HK-2 (cell line): Measurements from ENCODE around the gene HAGH.

ENCODE experiments used
- DNase-seq: peaks from one replicate; pipeline ENCODE4 v3.0.0-alpha.2; 2018; ENCODE audit not compliant: unreplicated experiment

The HAGH gene

DNA sequence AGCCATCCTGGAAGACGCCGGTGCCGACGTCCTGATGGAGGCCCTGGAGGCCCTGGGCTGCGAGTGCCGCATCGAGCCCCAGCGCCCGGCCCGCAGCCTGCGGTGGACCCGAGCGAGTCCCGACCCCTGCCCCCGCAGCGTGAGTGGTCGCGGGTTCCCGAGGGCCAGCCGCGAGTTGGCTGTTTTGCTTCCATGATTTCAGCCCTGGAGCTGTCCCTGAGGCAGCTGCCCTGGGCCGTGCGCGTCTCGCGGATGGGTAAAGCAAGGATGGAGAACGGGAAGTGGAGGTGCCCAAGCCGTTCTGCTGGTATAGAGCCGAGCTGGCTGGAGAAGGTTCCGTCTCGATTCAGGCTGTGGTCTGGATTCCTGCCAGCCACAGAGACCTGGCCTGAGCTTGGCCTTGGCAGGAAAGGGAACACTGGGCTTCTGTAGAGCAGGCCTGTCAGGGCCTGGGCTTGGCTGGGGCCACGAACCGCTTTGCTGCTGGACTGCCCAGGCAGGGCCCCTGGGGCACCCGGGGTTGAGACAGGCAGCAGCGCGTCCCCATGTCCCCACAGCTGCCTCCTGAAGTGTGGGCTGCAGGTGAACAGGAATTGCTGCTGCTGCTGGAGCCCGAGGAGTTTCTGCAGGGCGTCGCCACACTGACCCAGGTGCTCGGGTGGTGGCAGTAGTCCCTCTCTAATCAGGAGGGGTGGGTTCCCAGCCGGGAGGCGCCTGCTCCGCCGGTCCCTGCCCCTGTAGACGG, 52.8 kb downstream of the HAGH start:
- peak; percentile 40 for DNase-seq

DNA sequence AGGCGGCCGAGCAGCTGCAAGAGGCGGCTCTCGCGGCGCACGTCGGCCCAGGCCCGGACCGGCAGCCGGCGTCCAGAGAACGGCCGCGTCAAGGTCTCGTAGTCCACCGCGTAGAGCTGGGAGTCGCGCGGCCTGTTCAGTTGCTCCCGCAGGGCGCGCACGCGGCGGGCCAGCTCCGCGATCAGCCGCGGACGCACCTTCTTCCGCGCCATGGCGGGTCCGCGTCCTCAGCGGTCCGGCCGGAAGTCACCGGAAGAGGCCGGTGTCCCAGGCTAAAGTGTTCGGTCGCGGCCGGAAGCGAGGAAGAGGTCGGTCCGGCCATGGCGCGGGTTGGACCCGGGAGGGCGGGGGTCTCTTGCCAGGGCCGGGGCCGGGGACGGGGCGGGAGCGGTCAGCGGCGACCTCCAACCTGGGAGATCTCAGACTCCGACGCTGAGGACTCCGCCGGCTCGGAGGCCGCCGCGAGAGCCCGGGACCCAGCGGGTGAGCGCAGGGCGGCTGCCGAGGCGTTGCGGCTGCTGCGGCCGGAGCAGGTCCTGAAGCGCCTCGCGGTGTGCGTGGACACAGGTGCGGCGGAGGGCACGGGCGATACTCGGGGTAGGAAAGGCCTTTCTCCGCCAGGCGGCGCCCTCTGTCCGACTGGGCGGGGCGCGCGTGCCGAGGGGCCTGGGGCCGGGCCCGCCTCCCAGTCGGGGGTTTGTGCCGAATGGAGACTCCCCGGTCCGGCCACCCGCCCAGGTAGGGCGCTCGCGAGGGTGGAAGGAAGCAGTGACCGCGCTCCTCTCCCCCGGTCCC, 53.5 kb downstream of the HAGH start, which contains the start of gene MRPS34:
MRPS34 (minus strand) TSS at position 227 of the 795 bp plus-strand sequence; CDS start at position 212, 15 bp downstream.
- DNase-seq = peak; percentile 80

DNA sequence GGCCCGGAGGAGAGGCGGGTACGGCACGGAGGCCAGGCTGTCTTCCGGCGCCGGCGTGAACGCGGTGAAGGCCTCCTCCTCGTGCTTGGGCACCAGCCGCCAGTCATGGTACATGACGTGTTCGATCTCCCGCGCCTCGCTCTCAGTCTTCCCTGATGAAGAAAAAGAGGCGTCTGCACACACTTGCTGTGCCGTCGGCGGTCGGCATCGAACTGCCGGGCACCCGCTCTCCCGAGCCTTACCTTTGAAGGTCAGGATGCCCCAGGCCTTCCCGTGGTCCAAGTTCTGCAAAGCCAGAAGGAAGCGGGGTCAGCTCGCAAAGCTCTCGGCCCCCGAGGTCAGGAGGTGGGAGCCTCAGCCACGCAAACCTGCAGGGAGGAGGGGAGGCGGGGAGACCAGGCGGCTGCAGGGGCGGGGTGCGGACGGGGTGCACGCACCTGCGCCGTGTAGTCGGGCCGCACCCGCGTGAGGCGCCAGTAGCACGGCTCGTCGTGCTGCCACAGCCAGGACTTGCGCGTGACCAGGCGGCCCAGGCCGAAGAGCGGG, 54.2 kb downstream of the HAGH start, which contains the start of gene EME2:
EME2 (plus strand) TSS at position 449 of the 546 bp plus-strand sequence. CDS start 418 bp downstream, outside the sequence.
- peak; percentile 36 for DNase-seq

- DNase-seq = no peak
Measured at GRCh38 chr16:1771864-1772361, 54.7 kb downstream of the HAGH start.

- DNase-seq = peak; percentile 62
Measured at GRCh38 chr16:1771188-1771863, 55.3 kb downstream of the HAGH start, which contains the start of gene NME3. TSS of gene NME3 (minus strand) at chr16:1771543. CDS start at chr16:1771534, 9 bp downstream.

DNA sequence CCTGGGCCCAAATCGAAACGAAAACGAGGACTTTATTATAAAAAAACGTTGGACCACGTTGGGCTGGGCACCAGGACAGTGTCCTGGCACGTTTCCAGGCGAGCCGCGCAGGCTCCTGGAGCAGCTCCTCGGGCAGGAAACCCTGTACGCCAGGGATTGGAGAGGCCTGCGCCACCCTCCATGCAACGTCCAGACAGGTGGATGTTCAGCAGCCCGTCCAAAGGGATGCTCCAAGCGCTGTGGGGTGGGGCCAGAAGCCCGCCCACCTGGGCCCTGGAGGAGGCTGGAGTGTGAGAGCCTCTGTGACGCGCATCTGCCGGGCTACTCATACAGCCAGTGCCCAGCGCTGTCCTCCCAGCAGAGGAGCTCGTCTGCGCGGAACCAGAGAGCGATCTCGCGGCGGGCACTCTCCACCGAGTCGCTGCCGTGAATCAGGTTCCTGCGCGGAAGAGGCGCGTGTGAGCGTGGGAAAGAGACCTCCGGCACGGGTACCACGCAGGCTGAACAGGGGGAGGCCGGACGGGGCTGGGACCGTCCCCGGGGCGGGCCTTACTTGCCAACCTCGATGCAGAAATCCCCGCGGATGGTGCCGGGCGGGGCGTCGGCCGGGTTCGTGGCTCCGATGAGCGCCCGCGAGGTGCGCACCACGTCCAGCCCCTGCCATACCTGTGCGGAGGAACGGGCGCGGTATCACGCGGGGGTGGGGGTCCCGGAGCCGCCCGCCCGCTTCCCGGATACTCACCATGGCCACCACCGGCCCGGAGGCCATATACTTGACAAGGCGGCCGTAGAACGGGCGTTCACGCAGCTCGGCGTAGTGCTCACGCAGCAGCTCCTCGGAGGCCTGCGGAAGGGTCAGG, 56.1 kb downstream of the HAGH start:
- no peak for DNase-seq

- no peak for DNase-seq
Measured at GRCh38 chr16:1769402-1770300, 57.0 kb downstream of the HAGH start.

DNA sequence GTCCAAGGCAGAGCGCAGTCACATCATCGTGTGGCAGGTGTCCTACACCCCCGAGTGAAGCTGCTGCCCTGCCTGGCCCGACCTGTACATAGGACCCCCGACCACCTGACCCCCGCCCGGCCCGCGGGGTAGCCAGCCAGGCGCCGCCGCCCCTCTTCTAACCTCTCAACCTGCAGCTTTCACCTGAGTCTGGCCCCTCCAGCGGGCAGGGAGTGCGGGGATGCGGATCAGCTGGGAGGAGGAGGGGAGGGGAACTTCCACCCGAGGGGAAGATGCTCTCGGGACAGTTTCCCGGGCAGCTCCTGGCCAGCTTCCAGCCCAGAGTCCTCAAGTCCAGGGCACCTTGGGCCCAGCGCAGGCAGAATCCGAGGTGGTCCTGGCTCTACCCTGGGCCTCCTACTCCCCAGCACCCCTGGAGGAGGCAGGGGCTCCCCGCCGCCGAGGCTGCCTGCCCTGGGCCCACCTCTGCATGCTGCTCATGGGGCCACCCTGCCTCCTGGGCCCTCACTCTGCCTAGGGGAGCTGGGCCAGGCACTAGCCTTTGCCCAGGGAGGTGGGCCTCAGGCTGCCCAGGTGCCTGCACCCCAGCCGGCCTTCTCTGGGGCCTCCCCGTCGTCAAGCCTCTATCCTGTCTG, 57.7 kb downstream of the HAGH start:
- no peak for DNase-seq

DNA sequence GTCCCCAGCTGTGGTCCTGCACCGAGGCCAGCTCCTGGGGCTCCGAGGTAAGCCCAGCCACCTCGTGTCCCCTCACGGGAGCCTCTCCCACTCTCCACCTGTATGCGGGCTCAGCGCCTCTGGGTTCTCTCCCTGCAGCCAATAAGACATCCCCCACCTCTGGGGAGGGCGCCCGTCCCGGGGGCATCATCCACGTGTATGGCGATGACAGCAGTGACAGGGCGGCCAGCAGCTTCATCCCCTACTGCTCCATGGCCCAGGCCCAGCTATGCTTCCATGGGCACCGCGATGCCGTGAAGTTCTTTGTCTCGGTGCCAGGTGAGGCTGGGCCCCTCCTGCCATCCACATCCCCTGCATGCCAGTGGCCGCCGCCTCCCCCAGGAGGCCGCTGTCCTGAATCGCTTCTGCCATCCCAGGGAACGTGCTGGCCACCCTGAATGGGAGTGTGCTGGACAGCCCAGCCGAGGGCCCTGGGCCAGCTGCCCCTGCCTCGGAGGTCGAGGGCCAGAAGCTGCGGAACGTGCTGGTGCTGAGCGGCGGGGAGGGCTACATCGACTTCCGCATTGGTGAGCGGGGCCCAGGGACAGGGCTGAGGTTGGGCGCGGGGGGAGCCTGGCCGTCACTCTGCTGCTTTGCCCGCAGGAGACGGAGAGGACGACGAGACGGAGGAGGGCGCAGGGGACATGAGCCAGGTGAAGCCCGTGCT, 58.4 kb downstream of the HAGH start:
- DNase-seq = no peak

DNA sequence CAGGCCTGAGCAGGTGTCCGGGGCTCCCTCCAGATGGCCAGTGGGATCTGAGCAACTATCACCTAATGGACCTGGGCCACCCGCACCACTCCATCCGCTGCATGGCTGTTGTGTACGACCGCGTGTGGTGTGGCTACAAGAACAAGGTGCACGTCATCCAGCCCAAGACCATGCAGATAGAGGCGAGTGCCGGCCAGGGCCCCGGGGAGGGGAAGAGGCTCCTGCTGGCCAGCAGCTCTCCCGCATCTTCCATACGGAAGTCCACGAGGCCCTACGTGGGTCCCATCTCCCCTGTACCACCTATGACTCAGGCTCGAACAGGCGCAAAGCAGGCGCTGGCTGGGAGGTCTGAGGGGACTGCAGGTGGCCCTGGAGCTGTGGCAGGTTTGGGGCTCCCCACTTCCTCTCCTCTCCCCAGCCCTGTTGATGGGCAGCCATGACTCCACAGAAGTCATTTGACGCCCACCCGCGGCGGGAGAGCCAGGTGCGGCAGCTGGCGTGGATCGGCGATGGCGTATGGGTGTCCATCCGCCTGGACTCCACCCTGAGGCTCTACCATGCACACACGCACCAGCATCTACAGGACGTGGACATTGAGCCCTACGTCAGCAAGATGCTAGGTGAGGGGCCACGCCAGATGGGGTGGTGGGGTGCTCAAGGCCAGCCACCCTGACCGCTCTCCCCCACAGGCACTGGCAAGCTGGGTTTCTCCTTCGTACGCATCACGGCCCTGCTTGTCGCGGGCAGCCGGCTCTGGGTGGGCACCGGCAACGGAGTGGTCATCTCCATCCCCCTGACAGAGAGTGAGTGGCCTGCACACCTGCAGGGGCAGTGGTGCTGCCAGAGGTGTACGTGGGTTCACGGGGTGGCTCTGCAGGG, 59.3 kb downstream of the HAGH start:
- DNase-seq = no peak

DNA sequence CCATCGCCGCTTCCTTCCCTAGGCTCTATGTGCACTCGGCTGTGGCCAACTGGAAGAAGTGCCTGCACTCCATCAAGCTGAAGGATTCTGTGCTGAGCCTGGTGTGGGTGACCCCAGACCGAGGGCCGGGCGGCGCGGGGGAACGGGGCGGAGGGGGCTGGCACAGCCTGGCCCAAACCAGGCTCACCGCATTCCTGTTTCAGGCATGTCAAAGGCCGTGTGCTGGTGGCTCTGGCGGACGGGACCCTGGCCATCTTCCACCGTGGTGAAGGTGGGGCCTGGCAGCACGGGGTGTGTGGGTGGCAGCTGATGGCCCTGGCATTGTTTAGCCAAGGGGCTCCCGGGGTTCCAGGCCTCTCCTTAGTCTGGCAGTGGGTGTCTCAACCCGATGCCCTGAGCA, 59.9 kb downstream of the HAGH start:
- no peak for DNase-seq

- no peak for DNase-seq
Measured at GRCh38 chr16:1766231-1766630, 60.4 kb downstream of the HAGH start.

GRCh38 chr16:1765826-1766225, 60.8 kb downstream of the HAGH start:
- DNase-seq = no peak

DNA sequence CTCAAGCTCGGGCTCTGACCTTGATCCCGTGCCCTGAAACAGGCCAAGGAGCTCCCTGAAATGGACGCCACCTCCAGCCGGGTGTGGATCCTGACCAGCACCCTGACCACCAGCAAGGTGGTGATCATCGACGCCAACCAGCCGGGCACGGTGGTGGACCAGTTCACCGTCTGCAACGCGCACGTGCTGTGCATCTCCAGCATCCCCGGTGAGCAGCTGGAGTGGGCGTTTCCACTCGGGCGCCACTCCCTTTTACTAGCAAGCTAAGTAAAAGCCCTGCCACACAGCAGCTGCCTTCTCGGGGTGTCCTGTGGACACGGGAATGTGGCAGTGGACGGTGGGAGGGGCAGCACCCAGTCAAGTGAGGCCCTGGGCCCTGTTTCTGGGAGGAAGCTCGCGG, 61.7 kb downstream of the HAGH start:
- DNase-seq = no peak

DNA sequence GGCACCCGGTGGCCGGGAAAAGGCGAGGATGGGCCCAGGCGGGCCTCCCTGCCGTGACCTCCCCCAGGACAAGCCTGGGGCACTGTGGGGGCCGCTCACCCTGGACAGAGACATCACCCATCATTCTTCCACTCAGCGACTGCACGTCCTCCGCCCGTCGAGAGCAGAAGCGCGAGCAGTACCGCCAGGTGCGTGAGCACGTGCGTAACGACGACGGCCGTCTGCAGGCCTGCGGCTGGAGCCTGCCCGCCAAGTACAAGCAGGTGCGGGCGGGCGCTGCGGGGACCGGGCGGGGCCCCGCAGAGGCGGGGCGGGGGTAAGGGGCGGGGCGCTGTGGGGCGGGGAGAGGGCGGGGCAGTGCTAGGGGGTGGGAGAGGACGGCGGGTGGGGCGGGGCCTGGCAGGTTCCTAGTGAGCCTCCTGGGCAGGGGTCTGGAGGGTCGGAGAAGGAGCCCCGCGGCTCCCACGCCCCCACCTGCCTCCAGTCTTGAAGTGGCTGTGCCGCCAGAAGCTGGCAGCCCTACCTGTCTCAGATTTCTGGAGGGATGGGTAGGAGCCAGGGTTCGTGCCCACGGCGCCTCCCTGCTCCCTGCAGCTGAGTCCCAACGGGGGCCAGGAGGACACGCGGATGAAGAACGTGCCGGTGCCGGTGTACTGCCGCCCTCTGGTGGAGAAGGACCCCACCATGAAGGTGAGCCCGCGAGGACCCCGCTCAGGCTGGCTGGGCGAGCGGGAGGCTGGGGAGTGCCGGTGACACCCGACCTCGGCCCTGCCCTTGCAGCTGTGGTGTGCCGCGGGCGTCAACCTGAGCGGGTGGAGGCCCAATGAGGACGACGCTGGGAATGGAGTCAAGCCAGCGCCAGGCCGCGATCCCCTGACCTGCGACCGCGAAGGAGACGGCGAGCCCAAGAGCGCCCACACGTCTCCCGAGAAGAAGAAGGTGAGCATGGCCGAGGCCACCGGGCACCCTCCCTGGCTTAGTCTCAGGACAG, 62.8 kb downstream of the HAGH start:
- DNase-seq = no peak

GRCh38 chr16:1762879-1763520, 63.6 kb downstream of the HAGH start:
- DNase-seq = no peak
